ENCODE data around the gene LBH.

GRCh38 chr2:30239308-30239985, 8.1 kb downstream of the LBH start:
- peak; percentile 93 for TF ChIP-seq CTCF (conservative IDR thresholded peaks at IDR 0.05)
- TF ChIP-seq ZFX (IDR thresholded peaks at IDR 0.05): no peak

All from C4-2B (cell line).